ENCODE measurements around the gene BLOC1S2.
"Not testable (repeated sequence)": the region's sequence is repeated elsewhere in the genome, so short reads cannot be mapped to it uniquely, and the experiment has no call there.

BLOC1S2 gene

DNA sequence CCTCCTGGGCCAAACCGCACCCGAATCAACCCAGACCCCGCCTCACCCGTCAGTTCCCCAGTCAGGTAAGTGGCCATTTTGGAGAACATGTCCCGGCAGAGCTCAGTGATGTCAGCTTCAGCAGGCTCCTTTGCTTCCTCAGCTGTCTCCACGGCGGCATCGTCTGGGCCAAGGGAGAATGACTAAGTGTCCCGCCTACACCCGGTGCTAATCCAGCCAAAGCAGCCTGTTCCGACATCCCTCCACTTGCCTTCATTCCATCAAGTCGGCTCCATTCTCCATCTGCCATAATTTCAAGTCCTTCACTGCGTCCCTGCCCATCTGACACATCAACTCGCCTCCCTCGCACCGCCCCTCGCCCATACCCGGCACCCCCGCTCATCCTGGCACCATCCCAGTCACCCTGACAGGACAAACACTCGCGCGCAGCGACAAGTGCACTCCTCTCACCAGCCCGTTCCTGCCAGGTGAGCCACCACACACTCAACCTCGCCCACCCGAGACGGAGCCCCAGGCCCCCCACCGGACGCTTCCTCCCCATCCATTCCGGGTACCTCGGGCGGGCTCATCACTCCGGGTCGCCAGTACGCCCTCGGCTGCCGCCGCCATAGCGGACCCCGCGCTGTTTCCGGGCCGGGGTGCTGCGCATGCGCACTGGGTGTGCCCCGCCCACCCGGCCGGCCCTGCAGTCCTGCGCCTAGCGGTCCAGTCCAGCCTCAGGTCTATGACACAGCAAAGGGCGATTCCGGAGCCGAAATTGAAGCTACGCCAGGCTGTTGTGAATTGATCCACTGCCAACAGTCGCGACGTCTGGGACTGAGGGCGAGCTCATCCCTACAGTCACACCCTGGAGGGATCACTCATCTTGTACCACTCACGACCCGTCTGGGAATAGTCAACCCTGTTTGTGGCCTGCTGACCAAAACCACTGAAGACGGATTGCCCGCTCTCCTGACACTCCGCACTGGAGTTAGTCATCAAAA is at the start of gene BLOC1S2:
Gene BLOC1S2 (minus strand): TSS at position 630 of the 983 bp plus-strand sequence. CDS start 21 bp downstream, at position 609.
- DNase-seq = peak; percentile 82

DNA sequence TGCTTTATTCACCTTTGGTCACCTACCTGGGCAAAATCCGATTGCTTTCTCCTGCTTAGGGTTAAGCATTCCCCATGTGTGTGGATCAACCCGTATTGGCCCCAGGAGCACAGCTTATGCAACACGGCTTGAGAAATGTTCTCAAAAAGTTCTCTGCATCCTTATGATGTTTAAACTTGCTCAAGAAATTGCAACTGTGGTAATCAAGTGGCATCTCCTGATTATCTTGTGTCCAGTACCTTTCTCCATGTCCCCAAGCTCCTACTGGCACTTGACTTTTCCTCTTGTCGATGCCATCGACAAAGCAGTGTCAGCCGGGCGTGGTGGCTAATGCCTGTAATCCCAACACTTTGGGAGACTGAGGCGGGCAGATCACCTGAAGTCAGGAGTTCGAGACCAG is 48.3 kb upstream of the BLOC1S2 start:
- DNase-seq = no peak

DNA sequence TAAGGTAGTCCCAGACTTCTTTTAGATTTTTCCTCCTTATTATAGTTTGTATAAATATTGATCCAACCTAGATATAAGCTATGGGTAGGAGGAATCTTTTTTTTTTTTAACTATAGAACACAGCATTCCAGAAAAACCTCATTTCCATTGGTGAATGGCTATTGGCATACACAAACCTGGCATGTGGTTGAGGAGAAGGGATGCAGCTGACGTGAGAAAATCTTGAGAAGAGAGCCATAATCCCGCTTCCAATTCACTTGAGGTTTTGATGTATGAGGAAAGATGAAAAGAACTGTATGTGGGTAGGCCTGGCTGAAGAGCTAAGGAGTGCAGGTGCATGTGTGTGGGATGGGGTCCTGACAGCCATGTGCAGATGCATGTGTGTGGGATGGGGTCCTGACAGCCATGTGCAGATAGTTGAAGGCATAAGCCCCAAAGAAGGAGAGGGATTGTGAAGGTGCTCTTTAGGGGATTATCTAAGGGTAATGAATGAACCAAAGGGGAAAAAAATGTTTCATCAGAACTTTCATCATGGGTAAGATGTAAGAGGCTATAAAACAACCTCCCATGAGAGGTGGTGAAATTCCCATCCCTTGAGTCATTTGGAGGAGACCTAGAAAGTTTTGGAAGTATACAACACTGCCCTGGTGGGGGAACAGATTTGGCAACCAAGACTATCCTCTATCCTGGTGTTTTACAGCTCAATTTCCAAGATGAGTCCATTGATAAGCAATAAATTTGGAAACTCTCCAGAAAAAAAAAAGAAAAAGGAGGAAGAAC is 47.4 kb upstream of the BLOC1S2 start:
- DNase-seq = peak; percentile 59

DNA sequence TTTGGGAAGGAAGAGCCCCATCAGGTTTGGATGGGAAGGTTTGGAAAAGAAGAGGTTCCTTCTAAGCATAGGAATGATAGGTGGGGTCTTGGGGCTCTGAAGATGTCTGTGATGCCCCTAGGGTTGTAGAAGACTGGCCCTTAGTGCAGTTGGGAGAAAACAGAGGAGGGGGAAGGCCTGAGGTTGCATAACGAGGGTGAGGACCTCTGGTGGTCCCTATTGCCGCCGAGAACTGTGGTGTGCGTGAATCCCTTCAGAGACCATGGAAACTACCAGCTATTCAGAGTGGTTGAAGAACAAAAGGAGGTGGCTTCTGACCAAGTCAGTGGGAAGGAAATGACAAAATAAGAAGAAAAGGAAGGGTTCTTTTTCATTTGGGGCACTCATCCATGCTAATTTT is 46.6 kb upstream of the BLOC1S2 start:
- DNase-seq = no peak

DNA sequence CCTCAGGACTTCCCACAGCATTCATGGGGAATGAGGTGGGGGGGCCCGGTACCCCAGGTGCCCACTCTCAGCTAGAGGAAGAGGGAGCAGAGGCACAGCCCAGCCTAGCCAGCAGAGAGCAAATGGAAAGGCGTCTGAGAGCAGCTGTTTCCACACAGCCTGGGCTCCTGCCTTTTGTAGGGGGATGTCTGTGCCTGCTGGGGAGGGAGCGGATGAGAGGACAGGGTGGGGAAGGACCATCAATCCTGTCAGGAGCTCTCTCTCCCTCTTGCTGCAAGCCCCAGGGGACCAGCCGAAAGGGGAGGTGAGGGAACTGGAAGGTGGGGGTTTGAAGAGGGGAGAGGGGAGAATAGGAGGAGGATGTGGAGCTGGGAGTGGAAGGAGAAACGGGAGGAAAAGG is 43.6 kb upstream of the BLOC1S2 start, which contains the start of gene PKD2L1:
Gene PKD2L1 (minus strand): TSS at position 150 of the 400 bp plus-strand sequence. CDS start 125 bp downstream, at position 25.
- no peak for DNase-seq

DNA sequence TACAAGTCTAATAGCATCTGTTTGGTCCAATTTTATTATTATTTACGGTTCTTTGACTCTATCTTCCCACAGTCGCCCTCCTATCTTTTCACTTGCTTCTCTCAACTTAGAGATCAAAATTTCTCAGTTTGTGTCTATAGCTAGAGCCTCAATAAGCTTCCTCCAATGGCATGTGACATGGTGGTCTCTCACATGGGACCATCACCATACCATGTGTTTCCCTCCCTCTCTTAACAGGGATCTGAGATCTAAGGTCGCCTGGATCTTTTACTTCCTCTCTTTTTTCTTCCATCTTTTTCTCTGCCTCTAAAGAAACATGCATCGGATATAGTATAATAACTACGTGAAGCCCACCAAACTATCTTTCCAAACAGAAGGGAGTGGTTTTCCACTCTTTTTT is 41.7 kb upstream of the BLOC1S2 start:
- no peak for DNase-seq

DNA sequence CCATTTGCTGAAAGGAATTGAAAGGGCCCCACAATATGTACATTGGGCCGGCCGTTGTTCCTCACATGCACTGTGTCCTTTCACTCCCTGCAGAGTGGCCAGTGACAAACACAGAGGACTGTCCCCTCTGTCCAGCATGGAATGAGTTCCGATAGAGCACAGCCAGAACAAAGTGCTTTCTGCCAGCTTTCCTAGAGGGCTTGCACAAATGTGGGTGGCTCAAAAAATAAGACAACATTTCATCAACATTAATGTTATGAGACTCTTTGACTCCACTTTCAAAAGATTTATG is 41.2 kb upstream of the BLOC1S2 start:
- no peak for DNase-seq

DNA sequence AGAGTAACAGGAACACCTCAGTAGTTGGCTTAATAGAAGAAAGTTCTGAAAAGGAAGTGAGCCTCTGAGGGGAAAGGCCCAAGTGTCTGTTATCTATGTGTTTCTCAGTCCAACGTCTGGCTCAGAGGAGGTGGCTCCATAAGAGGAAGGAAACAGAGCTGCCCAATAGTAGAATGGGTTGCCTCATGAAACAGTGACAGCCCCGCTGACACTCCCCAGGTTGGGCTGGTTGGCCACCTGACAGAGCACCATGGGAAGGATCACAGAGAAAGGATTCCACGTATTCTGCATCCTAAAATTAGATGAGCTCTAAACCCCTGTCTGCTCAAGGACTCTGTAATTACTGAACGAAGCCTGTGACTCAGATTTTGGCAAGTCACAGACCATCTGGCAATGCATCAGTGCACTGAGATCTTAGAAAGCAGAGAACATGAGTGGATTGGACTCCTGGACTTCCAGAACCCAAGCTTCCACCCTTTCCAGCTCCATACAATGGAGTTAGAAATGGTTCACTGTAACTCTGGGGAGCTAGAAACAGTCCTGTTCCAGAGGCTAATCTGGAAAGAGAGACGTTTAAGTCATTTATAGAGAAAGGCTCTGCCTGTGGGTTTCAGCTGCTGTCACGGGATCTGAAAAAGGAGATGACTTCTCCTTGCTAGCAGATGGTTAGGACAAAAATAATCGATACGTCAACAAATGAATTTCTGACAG is 40.7 kb upstream of the BLOC1S2 start:
- no peak for DNase-seq

DNA sequence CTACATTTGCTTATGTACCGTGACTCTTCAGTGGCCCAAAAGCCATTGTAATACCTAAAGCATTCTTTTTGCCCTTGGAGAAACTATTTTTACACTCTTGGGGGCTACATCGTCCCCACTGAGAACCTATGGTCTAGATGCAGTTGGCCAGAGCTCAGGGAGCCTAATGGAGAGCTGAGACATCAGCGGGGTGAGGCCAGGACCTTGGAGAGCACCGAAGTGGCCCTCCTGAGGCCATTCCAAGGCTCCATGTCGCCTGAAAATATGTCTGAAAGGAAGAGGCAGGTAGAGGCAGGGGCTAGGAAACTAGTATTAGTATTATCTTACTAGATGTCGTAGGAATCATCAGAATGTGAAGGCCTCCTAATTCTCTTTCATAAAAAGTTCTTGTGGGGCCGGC is 38.7 kb upstream of the BLOC1S2 start:
- DNase-seq = no peak

DNA sequence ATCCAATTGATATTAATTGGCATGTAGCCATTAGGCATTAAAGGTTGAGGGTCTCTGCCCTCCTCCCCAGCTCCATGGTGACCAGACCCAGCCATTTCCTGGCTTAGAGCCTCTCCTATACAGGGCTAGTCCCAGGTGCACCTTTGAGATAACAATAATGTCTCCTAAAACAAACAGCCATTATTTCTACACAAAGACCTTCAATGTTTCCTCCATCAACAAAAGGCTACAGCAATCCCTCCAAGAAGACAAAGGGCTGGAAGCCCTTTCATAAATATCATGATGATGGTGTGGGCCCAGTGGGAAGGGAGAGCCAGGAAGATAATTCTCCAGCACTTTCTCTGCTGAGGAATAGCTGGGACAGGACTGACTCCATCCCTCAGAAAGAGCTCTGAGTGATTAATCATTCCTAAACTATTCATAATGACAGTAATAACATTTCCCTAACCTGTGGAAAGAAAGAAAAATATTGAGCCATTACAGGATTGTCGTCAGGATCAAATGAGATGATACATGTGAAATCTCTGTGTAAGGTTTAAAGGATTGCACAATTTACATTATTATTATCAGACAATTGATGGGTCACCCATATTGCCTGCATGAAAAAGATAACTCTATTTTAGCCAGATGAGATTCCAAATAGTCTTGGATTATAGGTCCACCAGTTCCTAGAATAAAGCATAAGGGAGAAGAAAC is 33.4 kb upstream of the BLOC1S2 start:
- DNase-seq = no peak

DNA sequence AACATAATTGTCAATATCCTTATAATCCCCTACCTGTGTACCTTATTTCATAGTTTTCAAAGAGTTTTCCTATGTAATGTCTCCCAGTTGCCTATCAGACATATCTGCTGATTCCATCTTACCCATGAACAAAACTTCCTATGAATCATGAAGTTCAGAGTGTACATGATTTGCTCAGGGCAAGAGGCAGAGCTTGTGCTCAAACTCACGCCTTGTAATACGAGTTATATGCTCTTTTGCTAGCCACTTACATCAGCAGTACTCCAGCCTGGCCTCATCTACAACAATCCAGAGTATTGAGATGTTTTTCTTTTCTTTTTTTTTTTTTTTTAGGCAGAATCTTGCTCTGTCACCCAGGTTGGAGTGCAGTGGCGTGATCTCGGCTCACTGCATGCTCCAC is 31.7 kb upstream of the BLOC1S2 start:
- no peak for DNase-seq

DNA sequence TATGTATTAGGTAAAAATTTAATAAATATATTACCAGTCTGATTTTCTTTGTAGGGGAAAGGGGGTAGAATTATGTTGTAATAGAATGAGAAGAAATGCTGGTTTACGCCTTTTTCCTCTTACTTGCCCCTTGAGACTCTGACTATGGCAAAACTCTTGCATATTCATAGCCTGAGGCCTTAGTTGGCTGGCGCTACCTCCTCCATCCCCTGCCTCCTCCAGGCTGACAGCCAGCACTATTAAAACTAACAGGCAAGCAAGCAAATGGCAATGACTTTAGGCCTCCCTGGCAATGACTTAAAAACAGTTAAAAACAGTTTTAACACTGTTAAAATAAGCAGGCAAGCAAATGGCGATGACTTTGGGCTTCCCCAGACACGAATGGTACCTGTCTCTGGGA is 29.1 kb upstream of the BLOC1S2 start:
- no peak for DNase-seq

DNA sequence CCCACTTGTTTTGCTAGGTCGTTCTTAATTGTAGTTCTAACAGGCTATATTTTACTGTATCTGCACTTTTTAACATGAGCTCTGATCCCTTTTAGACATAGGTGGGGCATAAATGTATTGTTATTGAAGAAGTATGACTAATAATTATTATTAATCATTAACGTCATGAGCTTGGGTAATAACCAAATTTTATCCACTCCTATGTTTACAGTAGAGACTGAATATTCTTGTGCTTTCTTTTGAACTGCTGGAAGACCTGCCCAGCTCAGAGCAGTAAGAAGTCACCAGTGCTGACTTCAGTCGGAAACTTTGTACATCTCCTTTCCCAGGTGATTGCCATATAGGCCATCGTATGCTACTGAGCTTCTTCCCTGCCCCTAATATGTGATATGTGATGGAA is 24.8 kb upstream of the BLOC1S2 start:
- DNase-seq = no peak

DNA sequence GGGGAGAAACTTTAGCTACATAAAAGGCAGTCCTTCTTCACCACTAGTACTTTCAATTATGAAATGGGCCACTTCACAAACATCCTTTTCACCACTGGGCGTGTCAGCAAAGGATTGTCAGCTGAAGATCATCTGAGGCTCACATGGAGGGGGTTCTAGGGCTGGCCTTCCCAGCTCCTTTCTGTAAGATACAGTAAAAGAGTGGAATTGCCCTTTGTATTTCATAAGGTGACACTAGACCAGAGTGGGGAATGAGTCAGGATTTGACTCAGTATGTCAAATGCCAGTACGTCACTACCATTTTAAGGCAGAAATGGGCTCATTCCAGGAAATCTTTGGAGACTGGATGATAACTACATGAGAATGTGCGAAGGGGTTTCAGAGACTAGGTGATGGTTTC is 21.2 kb upstream of the BLOC1S2 start:
- DNase-seq = peak; percentile 36

DNA sequence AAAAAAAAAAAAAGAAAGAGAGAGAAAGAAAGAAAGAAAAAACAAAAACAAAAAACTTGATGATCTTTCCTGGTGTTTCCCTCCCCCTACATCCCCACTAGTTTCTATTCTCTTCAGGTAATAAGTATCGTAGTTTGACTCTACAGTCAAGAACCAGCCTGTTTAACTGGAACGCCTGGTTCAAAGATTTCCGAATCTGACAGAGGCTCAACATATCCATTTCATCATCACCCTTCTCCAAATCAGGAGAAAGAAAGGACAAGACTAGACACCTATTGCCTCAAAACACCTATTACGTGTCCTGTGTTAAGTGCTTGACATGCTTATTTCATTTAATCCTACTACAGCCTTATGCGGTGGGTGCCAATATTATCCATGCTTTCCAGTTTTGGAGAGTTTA is 20.4 kb upstream of the BLOC1S2 start:
- DNase-seq = no peak

DNA sequence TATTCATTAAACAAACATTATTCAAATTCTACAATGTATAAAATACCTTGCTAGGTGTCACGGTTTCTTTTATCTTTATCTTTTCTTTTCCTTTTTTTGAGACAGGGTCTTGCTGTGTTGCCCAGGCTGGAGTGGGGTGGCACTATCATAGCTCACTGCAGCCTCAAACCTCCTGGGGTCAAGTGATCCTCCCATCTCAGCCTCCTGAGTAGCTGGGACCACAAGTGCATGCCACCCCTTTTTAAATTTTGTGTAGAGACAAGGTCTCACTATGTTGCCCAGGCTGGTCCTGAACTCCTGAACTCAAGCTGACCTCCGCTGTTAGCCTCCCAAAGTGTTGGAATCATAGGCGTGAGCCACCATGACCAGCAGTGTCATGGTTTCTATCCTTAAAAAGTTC is 17.9 kb upstream of the BLOC1S2 start:
- no peak for DNase-seq

DNA sequence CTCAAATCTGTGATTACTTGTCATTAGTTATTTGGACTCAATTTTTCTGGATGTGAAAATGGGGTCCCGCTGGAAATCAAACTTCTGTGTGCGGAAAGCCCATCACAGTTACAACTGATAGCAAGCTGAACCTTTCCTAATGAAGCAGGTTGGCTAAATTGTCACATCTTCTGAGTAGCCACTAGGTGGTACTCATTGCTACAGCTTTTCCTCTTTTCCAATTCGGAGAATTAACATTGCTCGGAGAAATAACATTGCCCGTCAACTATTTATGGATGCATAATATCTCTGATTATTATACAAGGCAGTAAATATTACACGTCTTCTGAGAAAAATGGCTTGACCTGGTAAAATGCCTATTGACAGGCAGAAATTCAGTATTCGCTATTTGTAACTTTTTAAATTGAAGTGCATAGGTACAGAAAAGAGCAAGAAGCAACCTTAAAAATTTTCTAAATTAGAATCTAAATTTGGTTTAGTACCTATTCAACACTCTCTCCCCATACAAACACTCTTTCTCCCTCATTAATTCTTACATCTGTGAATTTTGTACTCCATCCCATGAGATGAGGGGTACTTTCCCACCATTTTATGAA is 17.3 kb upstream of the BLOC1S2 start:
- no peak for DNase-seq

DNA sequence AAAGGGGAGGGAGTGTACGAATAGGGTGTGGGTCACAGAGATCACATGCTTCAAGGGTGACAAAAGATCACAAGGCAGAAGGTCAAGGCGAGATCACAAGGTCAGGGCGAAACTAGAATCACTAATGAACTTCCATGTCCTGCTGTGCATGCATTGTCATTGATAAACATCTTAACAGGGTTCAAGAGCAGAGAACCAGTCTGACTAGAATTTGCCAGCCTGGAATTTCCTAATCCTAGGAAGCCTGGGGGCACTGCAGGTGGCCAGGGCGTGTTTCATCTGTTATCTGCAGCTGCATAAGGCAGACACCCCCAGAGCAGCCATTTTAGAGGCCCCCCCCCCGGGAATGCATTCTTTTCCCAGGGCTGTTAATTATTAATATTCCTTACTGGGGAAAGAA is 14.6 kb upstream of the BLOC1S2 start:
- not testable (repeated sequence) for DNase-seq

DNA sequence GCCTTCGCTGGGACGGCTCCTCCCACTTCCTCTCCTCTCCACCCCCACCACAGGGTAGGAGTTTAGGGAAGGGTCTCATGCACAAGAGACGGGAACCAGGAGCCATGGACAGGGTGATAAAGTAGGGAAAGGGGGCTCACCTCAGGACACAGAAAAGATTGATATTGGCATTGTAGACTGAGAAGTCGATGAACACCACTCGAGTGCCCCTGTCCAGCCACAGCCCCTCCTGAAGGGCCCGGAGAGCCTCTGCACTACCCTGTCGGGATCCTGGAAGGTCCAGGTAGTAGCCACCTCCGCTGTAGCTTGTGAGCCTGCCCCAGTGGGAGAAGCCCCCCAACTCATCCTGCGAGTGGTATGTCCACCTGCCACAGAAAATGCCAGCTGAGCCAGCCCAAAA is 10.8 kb upstream of the BLOC1S2 start:
- no peak for DNase-seq

DNA sequence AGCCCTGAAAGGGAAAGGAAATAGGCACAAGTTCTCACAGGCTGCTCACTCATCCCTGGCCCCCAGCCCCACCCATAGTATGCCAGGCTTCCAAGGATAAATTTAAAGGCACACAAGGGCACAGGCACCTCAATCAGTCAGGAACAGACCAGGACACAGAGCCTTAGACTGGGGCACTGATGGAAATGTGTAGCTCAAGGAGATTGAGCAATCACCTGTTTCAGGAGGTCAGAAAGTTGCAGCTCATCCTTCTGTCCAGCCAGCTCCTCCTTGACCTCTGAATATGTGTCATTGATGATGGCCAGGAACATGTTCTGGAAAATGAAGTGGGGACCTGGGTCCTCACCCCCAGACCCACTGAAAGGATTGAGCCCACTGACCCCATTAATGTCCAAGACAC is 6.6 kb upstream of the BLOC1S2 start:
- no peak for DNase-seq

DNA sequence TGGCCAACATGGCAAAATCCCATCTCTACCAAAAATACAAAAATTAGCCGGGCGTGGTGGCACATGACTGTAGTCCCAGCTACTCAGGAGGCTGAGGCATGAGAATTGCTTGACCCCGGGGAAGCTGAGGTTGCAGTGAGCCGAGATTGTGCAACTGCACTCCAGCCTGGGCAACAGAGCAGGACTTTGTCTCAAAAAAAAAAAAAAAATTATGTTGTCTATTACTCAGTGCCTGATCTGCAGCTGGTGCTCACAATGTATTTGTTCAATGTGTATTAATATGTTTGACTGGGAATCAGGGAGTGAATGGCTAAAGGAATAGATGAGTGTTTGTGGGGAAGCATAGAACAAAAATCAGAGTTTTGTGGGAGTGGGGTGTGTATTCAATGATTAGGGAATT is 5.8 kb upstream of the BLOC1S2 start:
- not testable (repeated sequence) for DNase-seq

DNA sequence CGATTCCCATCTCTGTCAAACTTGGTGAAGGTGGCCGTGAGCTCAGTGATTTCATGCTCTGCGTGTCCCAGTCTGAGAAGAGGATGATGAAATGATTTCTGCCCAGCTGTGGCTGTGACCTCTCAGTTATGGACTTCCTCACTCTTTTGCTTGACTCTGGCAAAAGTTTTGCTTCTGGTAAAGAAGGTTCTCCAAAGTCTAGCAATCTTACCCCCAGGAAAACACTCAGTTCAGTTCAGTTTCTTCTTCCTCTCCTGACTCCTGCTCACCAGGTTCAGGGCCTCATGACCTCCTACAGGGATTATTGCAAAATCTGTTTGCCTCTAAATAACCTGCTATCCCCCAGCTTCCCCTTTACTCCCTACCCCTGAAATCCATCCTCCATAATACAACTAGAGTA is 4.9 kb upstream of the BLOC1S2 start:
- no peak for DNase-seq

All from fibroblast of skin of right quadriceps (primary cell).